Stimulated activated CD8-positive, alpha-beta memory T cell treated with anti-CD3 and anti-CD28 coated beads, Interleukin-7, amount 100 ng/mL, for 48 hours (primary cell): ENCODE data around the gene ERCC6.

ENCODE experiments used
- DNase-seq, 2 donors: peaks; one replicate each; pipeline ENCODE4 v3.0.0-alpha.2; 2020; ENCODE audit warnings: low read depth in 1 of 2; ENCODE audit errors: extremely low read depth in 1 of 2

The ERCC6 gene

GRCh38 chr10:49538381-49539319 is at the start of gene ERCC6:
Gene ERCC6, minus strand, starts transcription at chr10:49539121.
- DNase-seq: peak; percentile 93 to 96

DNA sequence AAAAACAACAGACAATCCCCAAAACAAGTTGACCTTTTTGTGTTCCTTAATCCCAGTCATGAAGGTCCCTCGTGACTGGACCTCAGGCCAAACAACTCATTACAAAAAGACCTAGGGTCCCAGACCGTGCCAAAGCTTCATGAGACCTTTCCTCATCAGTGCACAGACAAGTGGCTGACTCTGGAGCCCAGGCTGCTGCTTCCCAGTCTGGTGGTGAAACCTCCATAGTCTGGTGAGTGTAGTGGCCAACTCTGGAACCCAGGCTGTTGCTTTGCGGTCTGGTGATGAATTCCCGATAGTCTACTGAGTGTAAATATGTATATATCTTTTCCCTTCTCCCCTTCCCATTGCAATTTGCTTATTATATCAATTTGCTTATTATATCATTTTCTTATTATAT is 49.1 kb upstream of the ERCC6 start:
- DNase-seq: no peak

- DNase-seq: no peak
Observed at GRCh38 chr10:49585387-49585786, 46.5 kb upstream of the ERCC6 start.

DNA sequence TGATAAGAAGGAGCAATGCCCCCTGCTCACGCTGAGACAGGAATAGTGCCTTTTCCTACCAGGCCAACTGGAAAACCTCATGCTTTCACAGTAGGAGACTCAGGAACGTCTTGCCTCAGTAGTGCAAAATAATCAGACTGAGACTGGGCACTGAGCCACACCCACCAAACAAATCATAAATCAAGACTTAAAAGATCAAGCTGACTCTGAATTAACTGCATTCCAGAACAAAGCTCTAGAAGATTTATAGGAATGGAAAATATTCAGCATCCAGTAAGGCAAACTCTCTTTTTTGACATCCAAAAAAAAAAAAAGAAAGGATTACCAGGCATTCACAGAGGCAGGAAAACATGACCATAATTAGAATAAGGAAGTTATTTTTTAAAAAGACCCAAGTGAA is 40.7 kb upstream of the ERCC6 start:
- DNase-seq: no peak

DNA sequence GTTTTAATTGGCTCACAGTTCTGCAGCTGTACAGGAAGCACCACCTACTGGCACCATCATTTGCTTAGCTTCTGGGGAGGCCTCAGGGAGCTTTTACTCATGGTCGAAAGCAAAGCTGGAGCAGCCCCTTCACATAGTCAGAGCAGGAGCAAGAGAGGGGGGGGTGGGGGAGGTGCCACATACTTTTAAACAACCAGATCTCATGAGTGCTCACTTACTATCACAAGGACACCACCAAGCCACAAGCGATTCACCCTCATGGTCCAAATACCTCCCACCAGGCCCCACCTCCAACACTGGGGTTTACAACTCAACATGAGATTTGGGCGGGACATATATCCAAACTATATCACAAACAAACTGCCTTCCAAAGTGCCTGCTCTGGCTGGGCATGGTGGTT is 39.5 kb upstream of the ERCC6 start:
- DNase-seq: no peak

DNA sequence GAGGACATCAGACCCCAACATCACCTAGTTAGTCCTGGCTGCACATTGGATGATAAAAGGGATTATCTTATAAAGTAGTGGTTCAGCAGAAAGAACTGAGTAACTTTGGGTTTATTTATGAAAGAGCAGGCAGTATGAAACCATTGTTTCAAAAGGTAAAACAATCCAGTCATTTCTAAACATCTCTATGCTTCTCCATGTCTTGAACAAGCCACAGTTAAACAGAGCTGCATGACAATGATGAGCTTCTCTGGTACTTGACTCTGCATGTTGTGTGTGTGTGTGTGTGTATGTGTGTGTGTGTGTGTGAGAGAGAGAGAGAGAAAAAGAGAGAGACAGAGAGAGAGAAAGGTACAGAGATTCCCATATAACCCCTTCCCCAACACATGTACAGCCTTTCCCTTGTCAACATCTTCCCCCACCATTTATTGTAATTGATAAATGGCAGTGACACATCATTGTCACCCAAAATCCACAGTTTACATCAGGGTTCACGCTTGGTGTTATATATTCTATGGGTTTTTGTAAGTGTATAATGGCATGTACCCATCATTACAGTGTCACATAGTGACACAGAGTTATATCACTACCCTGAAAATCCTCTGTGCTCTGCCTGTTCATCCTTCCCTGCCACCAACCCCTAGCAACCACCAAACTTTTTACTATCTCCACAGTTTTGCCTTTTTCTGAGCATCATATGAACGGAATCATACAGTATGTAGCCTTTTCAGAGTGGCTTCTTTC is 38.4 kb upstream of the ERCC6 start:
- no peak for DNase-seq

- DNase-seq: no peak
Observed at GRCh38 chr10:49575489-49576072, 36.7 kb upstream of the ERCC6 start.

DNA sequence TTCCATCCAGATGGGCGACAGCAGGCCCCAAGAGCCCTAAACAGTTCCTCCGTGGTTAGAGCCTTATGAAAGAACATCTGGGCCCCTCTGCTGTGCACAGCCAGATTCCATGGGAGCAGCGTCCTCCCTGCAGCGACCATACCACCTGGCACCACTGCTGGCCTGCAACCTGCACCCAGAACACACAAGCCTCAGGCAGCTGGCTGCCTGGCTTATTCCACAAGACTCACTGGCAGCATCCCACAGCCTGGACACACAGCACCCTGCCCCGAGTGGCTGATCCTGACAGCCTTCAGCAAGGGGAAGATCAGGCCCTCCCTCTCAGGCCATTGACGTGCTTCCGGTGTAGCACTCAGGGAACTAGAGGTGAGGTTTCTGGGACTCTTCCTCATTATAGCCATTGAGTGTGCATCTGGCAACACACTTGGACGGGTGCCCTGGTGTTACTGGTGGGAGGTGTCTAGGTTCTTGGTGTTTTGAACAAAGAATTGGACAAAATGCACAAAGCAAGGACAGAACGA is 33.7 kb upstream of the ERCC6 start:
- no peak for DNase-seq

- DNase-seq: no peak
Observed at GRCh38 chr10:49571388-49571787, 32.5 kb upstream of the ERCC6 start.

DNA sequence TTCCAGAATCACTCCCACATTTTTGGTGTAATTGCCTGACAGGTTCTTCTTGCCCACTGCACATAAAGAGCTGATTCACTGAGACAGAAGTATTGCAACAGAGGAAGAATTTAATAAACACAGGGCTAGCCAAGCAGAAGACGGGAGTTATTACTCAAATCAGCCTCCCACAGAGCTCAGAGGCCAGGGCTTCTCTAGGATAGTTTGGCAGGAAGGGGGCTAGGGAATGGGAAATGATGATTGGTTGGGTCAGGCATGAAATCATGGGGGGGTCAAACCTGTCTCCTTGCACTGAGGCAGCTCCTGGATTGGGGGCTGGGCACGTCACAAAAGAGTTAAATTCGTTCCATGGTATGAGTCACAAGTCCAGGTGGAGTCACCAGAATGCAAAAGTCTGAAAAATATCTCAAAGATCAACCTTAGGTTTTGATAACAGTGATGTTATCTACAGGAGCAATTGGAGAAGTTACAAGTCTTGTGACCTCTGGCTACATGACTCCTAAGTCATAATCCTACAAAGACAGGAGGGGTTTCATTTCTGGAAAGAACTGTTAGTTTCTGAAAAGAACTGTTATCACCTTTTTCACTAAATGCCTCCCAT is 30.2 kb upstream of the ERCC6 start:
- no peak for DNase-seq

GRCh38 chr10:49568235-49568634 is 29.3 kb upstream of the ERCC6 start:
- no peak for DNase-seq

GRCh38 chr10:49567810-49568209 is 28.9 kb upstream of the ERCC6 start:
- DNase-seq: no peak

GRCh38 chr10:49564461-49565009 is 25.6 kb upstream of the ERCC6 start:
- no peak for DNase-seq

DNA sequence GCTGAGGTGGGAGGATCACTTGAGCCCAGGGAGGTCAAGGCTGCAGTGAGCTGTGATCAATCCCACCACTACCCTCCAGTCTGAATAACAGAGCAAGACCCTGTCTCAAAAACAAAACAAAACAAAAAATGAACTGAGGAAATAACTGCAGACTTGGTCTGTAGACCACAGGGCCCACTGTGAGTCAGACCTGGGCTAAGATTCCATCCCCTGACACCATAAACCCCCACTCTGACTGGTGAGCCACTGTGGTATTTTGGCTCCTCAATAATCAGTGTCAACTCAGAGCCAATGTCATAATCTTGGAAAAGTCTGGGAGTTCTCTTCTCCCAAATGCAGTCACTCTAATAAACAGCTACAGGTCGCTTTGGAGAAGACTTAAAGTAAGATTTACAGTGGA is 24.0 kb upstream of the ERCC6 start:
- no peak for DNase-seq

GRCh38 chr10:49560526-49560925 is 21.6 kb upstream of the ERCC6 start:
- DNase-seq: no peak

GRCh38 chr10:49559476-49559875 is 20.6 kb upstream of the ERCC6 start:
- no peak for DNase-seq

- no peak for DNase-seq
Observed at GRCh38 chr10:49558190-49558589, 19.3 kb upstream of the ERCC6 start.

- DNase-seq: no peak
Observed at GRCh38 chr10:49557681-49558080, 18.8 kb upstream of the ERCC6 start.

DNA sequence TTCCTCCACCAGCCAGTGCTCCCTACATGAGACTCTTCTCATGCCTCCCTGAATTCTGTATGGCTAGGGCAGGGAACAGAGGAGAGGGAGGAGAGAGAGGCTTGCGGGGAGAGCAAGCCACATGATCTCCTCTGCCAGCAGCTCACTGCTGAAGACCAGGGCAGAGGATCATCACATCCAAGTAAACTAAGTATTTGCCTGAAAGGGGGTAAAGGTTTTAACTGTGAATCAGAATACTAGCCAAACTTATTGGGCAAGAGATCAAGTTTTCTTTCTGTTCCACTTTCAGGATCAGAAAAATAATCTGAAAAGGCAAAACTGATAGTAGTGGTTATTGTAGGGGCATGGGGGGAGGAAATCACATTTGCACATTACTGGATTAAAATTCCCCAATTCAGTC is 17.8 kb upstream of the ERCC6 start:
- no peak for DNase-seq

DNA sequence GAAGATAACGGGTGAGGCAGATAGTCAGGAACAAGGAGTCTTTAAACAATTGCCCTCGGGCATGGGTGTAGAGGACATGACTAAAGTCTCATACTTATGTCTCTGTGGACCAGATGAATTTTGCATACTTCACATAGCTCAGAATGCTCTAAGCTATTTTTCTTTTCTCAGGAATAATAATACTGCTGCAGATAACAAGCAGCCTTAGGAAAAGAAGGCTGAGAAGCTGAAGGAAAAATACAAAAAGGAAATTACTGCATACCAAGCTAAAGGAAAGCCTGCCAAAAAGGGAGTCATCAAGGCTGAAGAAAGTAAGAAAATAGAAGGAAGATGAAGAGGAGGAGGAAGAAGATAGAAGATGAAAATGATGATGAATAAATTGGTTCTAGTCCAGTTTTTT is 13.4 kb upstream of the ERCC6 start:
- no peak for DNase-seq

GRCh38 chr10:49550563-49550962 is 11.6 kb upstream of the ERCC6 start:
- no peak for DNase-seq
